GM18505 (cell line): ENCODE data around the gene CLEC18B.
"Not testable (repeated sequence)": the region's sequence is repeated elsewhere in the genome, so short reads cannot be mapped to it uniquely, and the experiment has no call there.

ENCODE experiments used
- ATAC-seq: cut with Tn5 transposase; IDR thresholded peaks from one replicate; pipeline ENCODE4 v1.9.1; 2021; ENCODE audit not compliant: unreplicated experiment
- POLR2A ChIP-seq: IDR thresholded peaks from 4 replicates; pipeline ENCODE4 v1.6.1; 2011; ENCODE audit warnings: borderline replicate concordance; ENCODE audit not compliant: insufficient read depth, insufficient read length; ENCODE audit errors: extremely low read depth

The CLEC18B gene

DNA sequence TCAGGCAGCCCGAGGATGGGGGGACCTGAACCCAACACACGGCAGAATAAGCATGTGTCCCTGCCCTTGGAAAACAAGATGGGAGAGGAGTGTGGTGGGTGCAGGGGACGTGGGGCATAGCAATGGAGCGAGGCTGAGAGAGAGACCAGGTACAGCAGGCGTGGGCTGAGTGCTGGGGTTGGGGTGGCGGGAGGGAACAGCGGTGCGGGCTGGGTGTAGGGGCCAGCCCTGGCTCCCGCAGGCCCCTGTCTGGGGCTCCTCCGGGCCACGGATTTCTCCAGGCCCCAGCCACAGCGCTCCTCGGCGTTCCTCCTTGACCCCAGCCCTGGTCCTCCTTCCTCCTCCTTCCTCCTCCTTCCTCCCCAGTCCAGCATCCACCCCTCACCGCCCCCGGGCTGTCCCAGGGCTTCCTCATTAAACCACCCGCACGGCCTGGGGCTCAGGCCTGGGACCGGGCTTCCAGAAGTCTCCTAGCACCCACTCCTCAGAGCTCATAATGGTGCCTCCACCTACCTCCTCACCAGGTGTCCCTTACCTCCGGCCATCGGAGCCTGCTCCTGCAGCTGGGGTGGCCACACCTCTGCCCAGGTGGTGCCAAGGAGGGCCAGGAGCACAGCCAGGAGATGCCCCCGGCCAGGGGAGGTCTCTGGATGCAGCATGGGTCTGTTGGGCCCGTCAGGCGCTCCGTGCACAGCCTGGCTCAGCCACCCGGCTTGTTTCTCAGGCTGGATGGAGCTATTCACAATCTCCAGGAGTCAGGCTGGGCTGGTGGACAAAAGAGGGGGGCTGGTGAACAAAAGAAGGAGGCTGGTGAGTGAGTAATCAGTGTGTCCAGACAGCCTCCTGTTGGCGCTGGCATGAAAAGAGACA is at the start of gene CLEC18B:
Gene CLEC18B (minus strand): TSS at position 867 of the 870 bp plus-strand sequence. CDS start 208 bp downstream, at position 659.
- not testable (repeated sequence) for ATAC-seq

DNA sequence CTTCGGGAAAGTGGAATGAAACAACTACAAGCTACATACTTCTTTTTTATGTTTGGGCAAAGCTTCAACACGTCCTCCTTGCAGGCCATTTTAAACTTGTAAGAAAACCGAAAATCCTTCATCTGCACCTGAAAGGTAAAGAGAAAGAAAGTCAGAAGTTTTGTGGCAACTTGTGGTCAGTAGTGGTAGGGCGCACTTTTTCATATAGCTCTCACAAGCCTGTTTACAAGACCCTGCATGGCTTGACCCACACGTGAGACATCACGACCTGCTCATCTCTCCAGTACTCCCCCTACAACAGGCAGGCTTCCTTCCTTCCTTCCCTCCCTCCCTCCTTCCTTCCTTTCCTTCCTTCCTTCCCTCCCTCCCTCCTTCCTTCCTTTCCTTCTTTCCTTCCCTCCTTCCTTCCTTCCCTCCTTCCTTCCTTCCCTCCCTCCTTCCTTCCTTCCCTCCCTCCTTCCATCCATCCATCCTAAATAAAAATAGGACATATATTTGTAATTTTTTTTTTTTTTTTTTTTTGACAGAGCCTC is 48.7 kb upstream of the CLEC18B start:
- TF ChIP-seq POLR2A: no peak
- ATAC-seq: no peak

DNA sequence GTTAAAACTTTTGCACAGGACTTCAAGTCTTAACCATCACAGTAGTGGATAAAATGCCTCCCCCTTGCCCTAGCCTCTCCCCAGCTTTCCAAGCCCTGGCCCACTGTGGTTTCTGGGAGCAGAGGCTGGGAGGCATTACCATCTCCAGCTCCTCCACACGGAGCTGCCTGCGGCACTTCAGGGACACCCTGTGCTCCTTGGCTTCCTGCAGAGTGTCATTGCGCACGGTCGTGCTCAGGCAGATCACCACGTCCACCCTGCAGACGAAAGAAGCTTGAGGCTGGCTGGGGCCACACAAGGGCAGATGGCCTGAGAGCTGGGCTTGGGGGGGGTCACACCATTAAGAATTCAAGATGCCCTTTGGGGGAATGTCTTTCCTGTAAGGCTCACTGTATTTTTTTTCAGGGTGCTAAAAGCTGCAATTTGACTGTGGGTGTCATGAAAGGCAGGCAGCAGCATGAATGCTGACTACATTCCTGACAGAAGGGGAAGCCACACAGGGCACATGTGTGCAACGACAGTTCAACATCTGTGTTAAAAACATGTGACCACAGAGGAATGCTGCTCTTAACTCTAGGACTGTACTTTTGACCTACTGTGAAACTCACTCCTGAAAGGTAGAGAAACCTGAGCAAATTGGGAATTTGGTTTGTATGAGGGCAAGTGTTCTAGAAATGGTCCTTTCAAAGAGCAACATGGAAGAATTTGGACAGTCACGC is 47.7 kb upstream of the CLEC18B start:
- TF ChIP-seq POLR2A: no peak
- ATAC-seq: no peak

DNA sequence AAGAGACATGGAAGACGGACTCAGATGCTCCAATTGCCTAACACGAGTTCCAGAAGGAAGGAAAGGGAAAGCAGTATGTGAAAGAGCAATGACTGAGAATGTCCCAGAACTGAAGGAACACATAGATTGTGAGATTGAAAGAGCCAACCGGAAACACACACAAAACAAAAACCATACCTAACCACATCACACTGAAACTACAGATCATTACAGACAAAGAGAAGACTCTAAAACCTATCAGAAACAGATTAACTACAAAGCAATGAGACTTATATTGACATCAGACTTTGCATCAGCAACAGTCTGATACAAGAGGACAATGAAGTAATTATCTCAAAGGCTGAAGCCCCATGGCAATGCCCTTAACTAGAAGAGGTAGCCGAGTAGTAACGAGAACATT is 45.6 kb upstream of the CLEC18B start:
- TF ChIP-seq POLR2A: no peak
- ATAC-seq: peak; percentile 53

DNA sequence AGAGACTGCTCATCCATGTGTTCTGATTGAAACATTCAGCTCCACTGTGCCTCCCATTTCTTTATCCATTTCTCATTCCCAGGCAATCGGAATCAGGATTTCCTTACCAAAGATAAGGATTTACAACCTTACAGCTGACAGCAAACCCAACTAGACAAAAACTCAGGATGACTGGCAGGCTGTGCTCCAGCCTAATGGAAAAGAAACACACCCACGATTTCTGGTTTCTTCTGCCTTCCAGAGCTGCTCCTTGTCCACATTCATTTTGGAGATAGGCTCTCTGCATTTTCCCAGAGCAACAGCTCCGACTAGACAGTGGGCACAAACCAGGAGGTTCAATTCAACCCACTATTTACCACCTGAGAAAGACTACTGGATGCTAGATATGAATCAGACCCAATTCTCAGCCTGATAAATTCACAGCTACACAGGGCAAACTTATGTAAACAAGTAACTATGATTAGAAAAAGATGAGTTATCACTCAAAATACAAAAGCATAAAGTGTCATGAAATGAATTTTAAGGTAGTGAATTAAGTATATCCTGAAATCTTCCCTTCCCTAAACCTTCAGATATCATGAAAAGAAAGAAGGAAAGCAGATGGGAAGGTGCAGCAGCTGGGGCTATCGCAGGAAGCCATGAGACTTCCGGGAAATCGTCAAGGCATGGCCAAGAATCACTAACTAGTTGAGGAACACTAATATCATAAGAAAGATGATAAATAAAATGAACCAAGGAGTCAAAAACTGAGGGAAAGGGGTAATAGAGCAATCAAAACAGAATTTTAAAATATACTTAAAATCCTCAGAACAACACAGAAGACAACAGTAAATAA is 44.8 kb upstream of the CLEC18B start:
- ATAC-seq: no peak
- no peak for TF ChIP-seq POLR2A

DNA sequence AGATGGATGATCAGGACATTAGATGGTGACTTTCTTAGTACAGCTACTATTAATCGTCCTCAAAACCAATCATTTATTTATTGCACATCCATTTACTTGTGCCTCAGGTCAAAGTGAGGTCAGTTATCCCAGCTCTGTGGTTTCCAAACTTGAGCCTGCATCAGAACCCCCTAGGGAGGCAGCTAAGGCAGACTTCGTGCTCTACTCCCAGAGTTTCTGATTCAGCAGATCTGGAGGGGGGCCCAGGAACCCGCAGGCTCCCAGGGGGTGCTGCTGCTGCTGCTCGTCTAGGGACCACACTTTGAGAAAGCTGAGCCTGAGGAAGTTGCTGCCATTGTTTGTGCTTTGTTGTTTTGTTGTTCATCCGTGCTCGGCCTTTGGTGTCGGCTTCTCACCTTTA is 44.0 kb upstream of the CLEC18B start:
- no peak for ATAC-seq

DNA sequence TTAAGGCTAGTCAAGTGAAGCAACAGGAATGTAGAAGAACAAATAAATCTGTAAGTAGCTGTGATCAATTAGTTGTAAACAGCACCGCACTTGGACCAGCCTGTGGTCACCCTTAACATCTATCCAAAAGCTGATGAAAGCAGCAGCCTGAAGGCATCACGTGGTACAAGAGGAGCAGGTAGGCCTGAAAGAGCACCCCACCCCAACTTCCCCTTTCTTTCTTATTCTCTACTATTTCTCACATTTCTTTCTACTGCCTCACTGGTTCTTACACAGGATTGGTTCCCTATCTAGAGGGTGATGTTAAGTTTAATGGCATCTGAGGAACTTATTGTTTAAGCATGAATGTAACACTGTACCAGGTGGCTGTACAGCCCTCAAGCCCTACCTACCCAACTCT is 42.6 kb upstream of the CLEC18B start:
- TF ChIP-seq POLR2A: no peak
- no peak for ATAC-seq

More for the DNA sequence above, 44.0 kb upstream of the CLEC18B start:
- no peak for TF ChIP-seq POLR2A

DNA sequence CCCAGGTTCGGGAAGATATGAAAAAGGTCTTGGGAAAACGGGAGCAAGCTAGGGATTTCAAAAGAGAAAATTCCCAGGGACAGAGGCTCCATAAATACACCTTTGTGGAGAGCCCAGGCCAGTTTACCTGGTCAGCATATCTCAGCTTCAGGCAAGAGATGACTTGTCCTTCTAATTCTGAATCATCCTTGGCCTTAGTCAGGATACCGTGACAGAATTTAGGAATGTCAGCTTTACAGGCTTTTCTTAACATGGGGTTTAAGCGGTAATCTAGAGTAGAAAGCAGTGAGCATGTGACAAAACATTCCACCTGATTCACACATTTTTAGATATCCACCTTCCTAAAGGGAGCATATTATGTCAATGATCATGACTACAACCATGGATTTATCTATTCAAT is 41.1 kb upstream of the CLEC18B start:
- TF ChIP-seq POLR2A: no peak
- no peak for ATAC-seq

DNA sequence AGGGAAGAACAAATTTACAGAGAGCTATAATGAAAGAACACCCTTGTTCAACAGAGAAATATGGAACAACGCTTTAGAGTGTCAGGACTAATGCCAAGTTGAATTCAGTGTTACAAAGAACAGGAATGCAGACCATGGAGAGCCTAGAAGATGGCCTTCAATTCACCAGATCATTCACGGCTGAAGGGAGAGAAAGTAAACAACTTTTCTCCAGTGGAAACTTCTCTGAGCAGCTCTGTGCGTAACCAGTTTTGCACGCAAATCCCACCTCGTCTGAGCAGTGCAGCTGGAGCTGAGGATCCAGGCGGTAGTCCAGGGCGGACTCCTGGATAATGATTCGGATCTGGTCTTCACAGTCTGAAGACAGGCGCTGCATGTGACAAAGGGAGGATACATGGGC is 40.5 kb upstream of the CLEC18B start:
- no peak for ATAC-seq

DNA sequence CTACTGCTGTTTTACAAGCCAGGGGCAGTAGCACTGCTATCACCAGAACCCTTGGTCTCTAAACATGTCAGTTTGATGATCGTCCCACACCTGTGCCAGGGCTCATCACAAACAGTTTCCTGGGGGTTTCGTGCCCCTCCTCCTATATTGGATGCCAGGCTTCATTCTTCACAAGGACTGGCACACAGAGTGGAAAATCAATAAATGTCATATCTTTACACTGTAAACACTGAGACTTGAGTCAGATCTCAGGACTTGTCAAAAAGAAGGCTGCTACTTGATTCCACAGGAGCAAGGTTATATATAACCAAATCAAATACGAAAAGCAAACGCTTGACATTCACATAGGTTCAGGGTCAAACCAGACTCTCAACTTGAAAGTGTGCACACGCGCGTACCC is 39.3 kb upstream of the CLEC18B start:
- TF ChIP-seq POLR2A: no peak
- no peak for ATAC-seq

More for the DNA sequence above, 40.5 kb upstream of the CLEC18B start:
- TF ChIP-seq POLR2A: no peak

DNA sequence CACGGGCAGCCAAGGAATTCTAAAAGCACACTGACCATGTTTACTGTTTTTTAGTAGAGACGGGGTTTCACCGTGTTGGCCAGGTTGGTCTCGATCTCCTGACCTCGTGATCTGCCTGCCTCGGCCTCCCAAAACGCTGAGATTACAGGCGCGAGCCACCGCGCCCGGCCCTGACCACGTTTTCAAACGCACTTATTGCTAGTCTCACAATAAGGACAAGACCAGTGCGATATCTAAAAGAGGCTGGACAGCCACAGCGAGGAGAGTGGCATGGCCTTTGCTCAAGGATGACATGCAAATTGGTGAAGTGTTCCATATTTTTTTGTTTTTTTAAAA is 35.0 kb upstream of the CLEC18B start:
- TF ChIP-seq POLR2A: no peak
- ATAC-seq: no peak

DNA sequence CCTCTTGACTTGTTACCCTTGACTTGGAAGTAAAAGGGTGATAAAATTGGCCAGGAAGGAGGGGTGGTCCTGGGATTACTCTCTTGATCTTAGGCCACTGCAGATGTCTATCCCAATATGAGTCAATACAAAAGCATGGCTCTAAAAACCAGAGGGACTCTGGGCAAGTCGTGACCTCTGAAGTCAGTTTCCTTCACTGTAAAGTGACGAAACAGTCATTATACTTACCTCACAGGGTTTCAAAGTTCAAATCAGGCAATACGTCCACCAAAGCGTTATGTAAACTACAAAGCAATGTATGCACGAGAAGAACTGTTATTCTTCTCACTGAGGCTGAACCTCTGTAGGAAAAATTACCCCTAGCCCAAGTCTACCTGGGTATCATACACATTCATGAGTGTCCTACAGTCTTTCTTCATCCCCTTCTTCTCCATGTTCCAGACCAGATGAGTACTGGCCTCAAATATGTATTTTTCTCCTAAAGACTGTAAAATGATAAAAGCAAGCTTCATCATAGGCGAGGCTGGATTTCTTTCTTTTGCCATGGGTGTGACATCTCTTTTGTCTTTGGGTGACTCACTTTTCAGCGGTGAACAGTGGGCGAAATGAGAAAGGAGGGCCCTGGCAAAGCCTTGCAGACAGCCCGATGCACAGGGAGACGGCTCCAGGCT is 34.5 kb upstream of the CLEC18B start:
- ATAC-seq: no peak
- TF ChIP-seq POLR2A: no peak

DNA sequence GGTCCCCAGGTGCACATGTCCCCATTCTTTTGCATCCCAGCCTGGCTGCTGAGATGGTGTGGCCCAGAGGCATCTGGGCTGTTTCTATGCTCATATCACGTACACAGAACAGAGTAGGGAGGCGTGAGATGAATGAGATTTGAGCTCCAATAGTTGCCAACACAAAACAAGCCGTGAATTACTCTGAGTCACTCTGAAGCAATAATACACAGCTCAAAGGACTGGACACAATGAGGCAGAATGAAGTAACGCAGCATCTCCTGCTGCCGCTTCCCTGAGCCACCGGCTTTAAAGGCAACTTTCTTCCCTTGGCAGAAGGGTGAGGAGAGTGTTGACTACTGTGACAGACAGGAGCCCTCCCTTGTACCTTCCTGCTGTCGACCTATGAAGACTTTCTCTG is 33.9 kb upstream of the CLEC18B start:
- no peak for ATAC-seq
- TF ChIP-seq POLR2A: no peak
